Trophoblast cell (in vitro differentiated cells and primary cell): ENCODE data around the gene MIA3. TPM values are rescaled to one million over a fixed set of nuclear protein-coding genes. Genes with fewer than 3 reads are reported as not detected.
A peak's percentile ranks its signal among the peaks of the same experiment; 100 is the strongest.

Experiments used
- DNase-seq, 2 donors: peaks; one replicate each; pipeline ENCODE4 v3.0.0-alpha.2; 2016
- H2AFZ ChIP-seq: 2 replicates; pipeline ENCODE4 v1.6.1; 2013; ENCODE audit warnings: low read length, moderate library complexity, mild to moderate bottlenecking; ENCODE audit not compliant: insufficient read depth, poor library complexity
- H2AK5ac ChIP-seq: 2 replicates; pipeline ENCODE4 v1.6.1; 2013; ENCODE audit warnings: mild to moderate bottlenecking, low read length
- H2BK120ac ChIP-seq: 2 replicates; pipeline ENCODE4 v1.6.1; 2013; ENCODE audit warnings: low read length, mild to moderate bottlenecking, moderate library complexity; ENCODE audit not compliant: insufficient read depth, poor library complexity
- H2BK12ac ChIP-seq: 2 replicates; pipeline ENCODE4 v1.6.1; 2013; ENCODE audit warnings: mild to moderate bottlenecking, low read length, moderate library complexity
- H2BK5ac ChIP-seq: 2 replicates; pipeline ENCODE4 v1.6.1; 2013; ENCODE audit warnings: low read length, low read depth, moderate library complexity, mild to moderate bottlenecking; ENCODE audit not compliant: poor library complexity
- H3K14ac ChIP-seq: 2 replicates; pipeline ENCODE4 v1.6.1; 2013; ENCODE audit warnings: mild to moderate bottlenecking, low read length
- H3K18ac ChIP-seq: 2 replicates; pipeline ENCODE4 v1.6.1; 2013; ENCODE audit warnings: mild to moderate bottlenecking, low read length
- H3K23ac ChIP-seq: 2 replicates; pipeline ENCODE4 v1.6.1; 2013; ENCODE audit warnings: low read length
- H3K27ac ChIP-seq: 2 replicates; pipeline ENCODE4 v1.5.1; 2013; ENCODE audit warnings: low read depth, mild to moderate bottlenecking, inconsistent platforms, low read length, moderate library complexity
- H3K27me3 ChIP-seq: 2 replicates; pipeline ENCODE4 v1.6.1; 2013; ENCODE audit warnings: inconsistent platforms, mild to moderate bottlenecking, low read length, moderate library complexity; ENCODE audit not compliant: insufficient read depth
- H3K36me3 ChIP-seq, 2 experiments: 1 replicate in 1 of 2; 2 replicates in 1 of 2; pipeline ENCODE4 v1.6.1; 2013; ENCODE audit warnings: low read length in 2 of 2, mild to moderate bottlenecking in 2 of 2, moderate library complexity in 1 of 2; ENCODE audit not compliant: insufficient read depth in 2 of 2, control insufficient read depth in 1 of 2
- H3K4ac ChIP-seq: 2 replicates; pipeline ENCODE4 v1.6.1; 2013; ENCODE audit warnings: low read depth, mild to moderate bottlenecking, low read length, moderate library complexity
- H3K4me1 ChIP-seq, 2 experiments: 1 replicate in 1 of 2; 2 replicates in 1 of 2; pipeline ENCODE4 v1.6.1; 2013; ENCODE audit warnings: low read length in 2 of 2, mild to moderate bottlenecking in 2 of 2, moderate library complexity in 1 of 2; ENCODE audit not compliant: insufficient read depth in 2 of 2, control insufficient read depth in 1 of 2
- H3K4me2 ChIP-seq: 2 replicates; pipeline ENCODE4 v1.6.1; 2013; ENCODE audit warnings: inconsistent platforms, mild to moderate bottlenecking, low read length, moderate library complexity
- H3K4me3 ChIP-seq: 2 replicates; pipeline ENCODE4 v1.5.1; 2013; ENCODE audit warnings: mild to moderate bottlenecking, low read depth, low read length, inconsistent platforms
- H3K79me1 ChIP-seq: one replicate; pipeline ENCODE4 v1.6.1; 2013; ENCODE audit warnings: low read length
- H3K79me2 ChIP-seq: 2 replicates; pipeline ENCODE4 v1.6.1; 2013; ENCODE audit warnings: low read length, mild to moderate bottlenecking; ENCODE audit not compliant: control insufficient read depth, insufficient read depth, poor library complexity
- H3K9ac ChIP-seq: 2 replicates; pipeline ENCODE4 v1.6.1; 2013; ENCODE audit warnings: mild to moderate bottlenecking, low read length
- H3K9me3 ChIP-seq: 2 replicates; pipeline ENCODE4 v1.6.1; 2013; ENCODE audit warnings: low read depth, mild to moderate bottlenecking, control low read depth, inconsistent platforms, low read length; ENCODE audit not compliant: insufficient read depth
- H4K12ac ChIP-seq: 2 replicates; pipeline ENCODE4 v1.6.1; 2013; ENCODE audit warnings: low read depth, mild to moderate bottlenecking, low read length, moderate library complexity
- H4K8ac ChIP-seq: 2 replicates; pipeline ENCODE4 v1.6.1; 2013; ENCODE audit warnings: low read depth, mild to moderate bottlenecking, low read length, moderate library complexity
- H4K91ac ChIP-seq: one replicate; pipeline ENCODE4 v1.6.1; 2013; ENCODE audit warnings: low read depth, mild to moderate bottlenecking, low read length, moderate library complexity
- WGBS: extraction: QIAGEN DNeasy Blood & Tissue Kit; methylation state at CpG from one replicate; pipeline ENCODE4 v1.1.7; 2013; ENCODE audit warnings: missing lambda C conversion rate; ENCODE audit not compliant: insufficient read length, insufficient coverage; ENCODE audit errors: extremely low coverage; 5-methylcytosine and 5-hydroxymethylcytosine counted together
- polyA plus RNA-seq: library from polyadenylated mRNA; stranded (reverse); fragments of 200-250 nt; gene quantifications from 2 replicates; pipeline ENCODE4 v1.2.3, GENCODE V29; 2013

The MIA3 gene, protein sequence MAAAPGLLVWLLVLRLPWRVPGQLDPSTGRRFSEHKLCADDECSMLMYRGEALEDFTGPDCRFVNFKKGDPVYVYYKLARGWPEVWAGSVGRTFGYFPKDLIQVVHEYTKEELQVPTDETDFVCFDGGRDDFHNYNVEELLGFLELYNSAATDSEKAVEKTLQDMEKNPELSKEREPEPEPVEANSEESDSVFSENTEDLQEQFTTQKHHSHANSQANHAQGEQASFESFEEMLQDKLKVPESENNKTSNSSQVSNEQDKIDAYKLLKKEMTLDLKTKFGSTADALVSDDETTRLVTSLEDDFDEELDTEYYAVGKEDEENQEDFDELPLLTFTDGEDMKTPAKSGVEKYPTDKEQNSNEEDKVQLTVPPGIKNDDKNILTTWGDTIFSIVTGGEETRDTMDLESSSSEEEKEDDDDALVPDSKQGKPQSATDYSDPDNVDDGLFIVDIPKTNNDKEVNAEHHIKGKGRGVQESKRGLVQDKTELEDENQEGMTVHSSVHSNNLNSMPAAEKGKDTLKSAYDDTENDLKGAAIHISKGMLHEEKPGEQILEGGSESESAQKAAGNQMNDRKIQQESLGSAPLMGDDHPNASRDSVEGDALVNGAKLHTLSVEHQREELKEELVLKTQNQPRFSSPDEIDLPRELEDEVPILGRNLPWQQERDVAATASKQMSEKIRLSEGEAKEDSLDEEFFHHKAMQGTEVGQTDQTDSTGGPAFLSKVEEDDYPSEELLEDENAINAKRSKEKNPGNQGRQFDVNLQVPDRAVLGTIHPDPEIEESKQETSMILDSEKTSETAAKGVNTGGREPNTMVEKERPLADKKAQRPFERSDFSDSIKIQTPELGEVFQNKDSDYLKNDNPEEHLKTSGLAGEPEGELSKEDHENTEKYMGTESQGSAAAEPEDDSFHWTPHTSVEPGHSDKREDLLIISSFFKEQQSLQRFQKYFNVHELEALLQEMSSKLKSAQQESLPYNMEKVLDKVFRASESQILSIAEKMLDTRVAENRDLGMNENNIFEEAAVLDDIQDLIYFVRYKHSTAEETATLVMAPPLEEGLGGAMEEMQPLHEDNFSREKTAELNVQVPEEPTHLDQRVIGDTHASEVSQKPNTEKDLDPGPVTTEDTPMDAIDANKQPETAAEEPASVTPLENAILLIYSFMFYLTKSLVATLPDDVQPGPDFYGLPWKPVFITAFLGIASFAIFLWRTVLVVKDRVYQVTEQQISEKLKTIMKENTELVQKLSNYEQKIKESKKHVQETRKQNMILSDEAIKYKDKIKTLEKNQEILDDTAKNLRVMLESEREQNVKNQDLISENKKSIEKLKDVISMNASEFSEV (N-terminal part only)
- polyA plus RNA-seq, result 49.7 and 51.1 TPM in 2 replicates

DNA sequence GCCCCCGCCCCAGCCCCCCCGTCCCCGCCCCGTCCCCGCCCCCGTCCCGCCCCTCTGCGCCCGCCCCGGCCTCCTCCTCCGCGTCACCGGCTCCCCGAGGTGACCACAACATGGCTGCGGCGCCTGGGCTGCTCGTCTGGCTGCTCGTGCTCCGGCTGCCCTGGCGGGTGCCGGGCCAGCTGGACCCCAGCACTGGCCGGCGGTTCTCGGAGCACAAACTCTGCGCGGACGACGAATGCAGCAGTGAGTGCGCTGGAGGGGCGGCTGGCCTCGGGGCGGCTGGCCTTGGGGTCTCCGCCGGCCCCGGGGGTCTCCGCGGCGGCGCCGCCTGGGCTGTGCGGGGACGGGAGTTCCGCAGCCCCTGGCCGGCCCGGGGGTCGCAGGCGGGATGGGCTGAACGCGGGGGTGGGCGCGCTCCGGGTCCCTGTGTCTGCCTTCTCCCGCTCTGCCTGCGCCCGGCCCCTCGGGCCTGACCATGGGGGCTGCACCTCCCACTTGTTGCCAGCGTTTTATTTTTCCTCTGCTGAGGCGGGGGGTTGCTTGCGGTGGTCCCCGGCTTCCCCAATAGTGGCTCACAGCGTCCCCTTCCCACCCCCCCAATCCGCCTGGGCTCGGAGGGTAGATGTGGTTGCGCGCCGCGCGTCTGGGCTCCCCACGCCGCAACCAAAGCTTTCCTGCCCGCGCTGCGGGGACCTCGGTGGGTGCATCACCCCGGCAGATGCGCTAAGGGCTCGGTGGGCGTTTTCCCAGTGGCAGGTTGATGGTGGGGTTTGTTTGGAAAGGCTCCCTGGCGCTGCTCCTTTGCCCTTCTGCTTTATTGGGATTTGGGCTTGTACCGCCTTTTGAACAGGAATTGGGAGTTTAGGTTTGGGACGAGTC, at the start of gene MIA3:
Gene MIA3, plus strand, starts transcription at position 97 of the 879 bp plus-strand sequence. Its CDS starts 14 bp downstream, at position 111.
- Histone ChIP-seq H3K18ac (peak within 1 kb of the TSS; percentile 90), H3K9me3 (no peaks in the 10 kb centered on the region), H3K23ac (no peak within 1 kb of the TSS), H3K27ac (no peak within 1 kb of the TSS), H3K4ac (peak within 1 kb of the TSS; percentile 10), H2AK5ac (no peak within 1 kb of the TSS), H2BK5ac (no peak within 1 kb of the TSS), H4K12ac (peak within 1 kb of the TSS; percentile 35), H3K79me2 (peaks cover 3% of the 10 kb centered on the region), H3K36me3 (no peaks in the 10 kb centered on the region), H3K4me1 (peaks cover 0 to 9% of the 10 kb centered on the region in 2 experiments), H4K8ac (peak within 1 kb of the TSS; percentile 78), H3K79me1 (peaks cover 7% of the 10 kb centered on the region), H4K91ac (peak within 1 kb of the TSS; percentile 67), H2BK12ac (no peak within 1 kb of the TSS), H3K27me3 (no peaks in the 10 kb centered on the region), H3K4me3 (peak within 1 kb of the TSS; percentile 96), H3K9ac (peak within 1 kb of the TSS; percentile 79), H2BK120ac (peak within 1 kb of the TSS; percentile 1), H3K14ac (peak within 1 kb of the TSS; percentile 83), H2AFZ (peak within 1 kb of the TSS; percentile 99), H3K4me2 (peak within 1 kb of the TSS; percentile 97)
- peak in 1 of 2 donors; percentile 10 for DNase-seq
- WGBS, result no CpG with 5 or more reads among the region's 81 CpGs

DNA sequence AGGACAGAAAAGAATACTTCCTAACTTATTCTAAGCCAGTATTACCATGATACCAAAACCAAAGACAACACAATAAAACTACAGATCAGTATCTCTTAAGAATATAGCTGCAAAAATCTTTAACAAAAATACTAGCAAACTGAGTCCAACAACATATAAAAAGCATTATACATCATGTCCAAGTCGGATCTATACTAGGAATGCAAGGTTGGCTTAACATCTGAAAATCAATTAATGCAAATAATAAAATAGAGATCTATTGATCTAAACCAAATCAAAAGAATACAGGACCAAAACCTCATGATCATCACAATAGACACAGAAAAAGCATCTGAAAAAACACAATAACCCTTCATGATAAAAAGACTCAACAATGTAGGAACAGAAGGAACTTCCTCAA, 47.1 kb upstream of the MIA3 start:
- Histone ChIP-seq H3K79me1 (no peaks in the 10 kb centered on the region), H2AK5ac (no peak overlapping the region), H3K27ac (no peak overlapping the region), H2BK12ac (no peak overlapping the region), H3K9me3 (no peaks in the 10 kb centered on the region), H3K23ac (no peak overlapping the region), H3K36me3 (peaks cover 8 to 16% of the 10 kb centered on the region in 2 experiments), H3K4ac (no peak overlapping the region), H4K12ac (no peak overlapping the region), H3K79me2 (no peaks in the 10 kb centered on the region), H3K4me2 (no peak overlapping the region), H3K18ac (no peak overlapping the region), H3K4me3 (no peak overlapping the region), H2BK5ac (no peak overlapping the region), H3K14ac (no peak overlapping the region), H3K9ac (no peak overlapping the region), H2AFZ (no peak overlapping the region), H2BK120ac (no peak overlapping the region), H4K91ac (no peak overlapping the region), H3K4me1 (no peaks in the 10 kb centered on the region), H3K27me3 (no peaks in the 10 kb centered on the region), H4K8ac (no peak overlapping the region)
- DNase-seq, result no peak
- WGBS, result no CpG with 5 or more reads among the region's 1 CpG

DNA sequence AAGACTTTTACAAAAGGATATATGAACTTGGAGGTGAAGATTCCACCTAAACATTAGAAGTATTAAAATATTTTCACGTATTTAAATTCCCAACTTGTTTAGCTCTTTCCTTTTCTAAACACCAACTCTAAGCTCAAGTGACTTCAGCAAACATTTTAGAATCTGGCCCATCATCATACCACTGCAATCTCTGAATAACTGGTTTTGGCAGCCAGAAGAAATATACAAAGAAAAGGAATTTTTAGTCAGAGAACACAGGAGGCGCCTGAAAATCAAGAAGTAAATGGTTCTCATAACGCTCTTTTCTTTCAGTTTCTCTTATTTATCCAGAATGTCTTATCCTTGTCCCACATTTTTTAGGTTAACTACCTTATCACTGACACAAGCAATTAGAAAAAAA, 38.6 kb upstream of the MIA3 start:
- Histone ChIP-seq H3K27me3 (no peaks in the 10 kb centered on the region), H4K91ac (no peak overlapping the region), H2BK120ac (no peak overlapping the region), H4K8ac (no peak overlapping the region), H3K14ac (no peak overlapping the region), H3K4ac (no peak overlapping the region), H3K4me1 (no peaks in the 10 kb centered on the region), H3K4me3 (no peak overlapping the region), H3K27ac (no peak overlapping the region), H4K12ac (no peak overlapping the region), H3K9ac (no peak overlapping the region), H3K23ac (no peak overlapping the region), H2AFZ (no peak overlapping the region), H2BK5ac (no peak overlapping the region), H2BK12ac (no peak overlapping the region), H3K36me3 (peaks cover 10 to 11% of the 10 kb centered on the region in 2 experiments), H3K79me1 (no peaks in the 10 kb centered on the region), H3K18ac (no peak overlapping the region), H3K79me2 (no peaks in the 10 kb centered on the region), H3K9me3 (no peaks in the 10 kb centered on the region), H2AK5ac (no peak overlapping the region), H3K4me2 (no peak overlapping the region)
- no CpG with 5 or more reads among the region's 3 CpGs for WGBS
- peak in 1 of 2 donors; percentile 54 for DNase-seq
